Measurements from ENCODE around the gene EPS8.

Gene EPS8

DNA sequence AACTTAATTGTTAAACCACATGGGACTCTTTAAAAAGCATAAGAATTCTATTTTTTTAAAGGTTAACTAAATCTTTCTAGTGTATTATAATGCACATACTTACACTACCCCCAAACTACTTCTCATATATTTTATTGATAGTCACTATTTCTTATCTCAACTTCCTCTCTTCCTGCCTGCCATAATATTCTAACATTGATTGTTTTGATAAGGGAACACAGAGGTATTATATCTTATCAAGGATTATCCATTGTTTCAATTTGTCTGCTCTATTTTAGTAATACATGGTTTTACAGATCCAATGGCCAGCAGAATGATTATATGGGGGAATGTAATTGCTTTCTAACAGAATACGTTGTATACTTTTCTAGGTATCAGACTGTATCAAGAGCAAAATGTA lies 98.9 kb downstream of the EPS8 start:
- no peak for DNase-seq (ENCODE audit: low read depth)

DNA sequence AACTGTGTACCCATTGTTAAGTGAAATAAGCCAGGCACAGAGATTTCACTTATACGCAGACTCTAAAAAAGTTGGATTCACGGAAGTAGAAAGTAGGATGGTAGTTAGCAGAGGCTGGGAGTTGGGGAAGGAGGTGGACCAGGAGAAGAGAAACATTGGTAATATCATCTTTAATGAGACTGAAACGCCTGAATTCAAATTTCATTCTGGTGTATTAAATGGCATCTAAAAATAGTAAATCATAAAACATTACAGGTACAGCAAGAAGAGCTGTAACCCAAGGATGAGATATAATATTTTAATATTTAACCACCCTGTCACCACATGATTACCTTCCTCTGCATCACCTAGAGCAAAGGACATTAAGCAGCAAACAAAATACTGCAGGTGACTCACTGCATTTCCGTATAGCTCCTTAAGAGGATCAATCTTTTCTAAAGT lies 99.4 kb downstream of the EPS8 start:
- DNase-seq (ENCODE audit: low read depth): no peak

DNA sequence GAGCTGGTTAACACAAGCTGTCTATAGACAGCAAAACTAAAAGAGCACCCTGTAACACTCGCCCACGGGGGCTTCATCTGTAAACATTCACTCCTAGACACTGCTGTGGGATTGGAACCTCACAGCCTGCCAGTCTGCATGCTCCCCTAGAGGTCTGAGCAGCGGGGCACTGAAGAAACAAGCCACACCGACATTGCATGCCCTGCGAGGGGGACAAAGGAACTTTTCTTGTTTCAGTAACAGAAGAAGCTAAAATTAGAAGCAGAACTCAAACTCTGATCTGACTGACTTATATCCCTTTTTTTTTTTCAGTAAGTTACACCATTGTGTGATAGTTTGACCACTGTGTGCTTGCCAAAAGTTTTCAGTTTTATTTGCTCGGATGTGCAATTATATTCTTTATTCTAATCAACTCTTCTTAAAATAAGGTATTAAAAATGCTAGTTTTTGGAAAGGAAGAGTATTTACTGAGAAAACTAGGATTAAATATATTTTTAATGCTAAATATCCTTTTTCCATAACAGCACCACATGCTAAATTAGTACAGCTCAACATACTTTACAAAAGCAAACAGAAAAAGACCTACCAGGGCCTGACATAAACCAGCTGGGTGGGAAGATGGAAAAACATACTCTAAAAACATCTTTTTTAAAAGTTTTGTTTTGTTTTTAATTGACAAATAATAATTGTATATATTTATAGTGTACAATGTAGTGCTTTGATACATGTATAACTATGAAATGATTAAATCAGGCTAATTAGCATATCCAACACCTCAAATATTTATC lies 100.2 kb downstream of the EPS8 start:
- no peak for DNase-seq (ENCODE audit: low read depth)

DNA sequence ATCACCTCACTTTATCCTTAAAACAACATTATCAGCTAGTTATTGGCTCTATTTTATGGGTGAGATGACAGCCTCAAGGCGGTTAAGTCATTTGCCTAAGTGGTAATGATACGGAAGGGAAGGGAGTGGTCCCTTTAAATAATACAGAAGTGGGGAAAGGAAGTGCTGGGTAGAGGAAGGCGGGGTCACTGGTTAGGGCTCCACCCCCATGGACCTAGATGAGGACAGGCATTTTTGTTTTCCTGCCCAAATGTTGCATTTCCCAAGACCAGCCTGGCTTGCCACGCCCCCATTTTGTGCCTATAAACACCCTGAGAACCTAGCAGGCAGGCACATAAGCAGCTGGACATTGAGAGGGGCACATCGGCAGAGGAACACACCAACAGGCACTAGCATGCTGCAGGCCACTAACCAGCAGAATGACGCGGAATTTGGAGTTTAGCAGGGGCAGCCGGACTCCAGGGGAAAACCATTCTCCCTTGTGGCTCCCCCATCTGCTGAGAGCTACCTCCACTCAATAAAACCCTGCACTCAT lies 100.9 kb downstream of the EPS8 start:
- peak; percentile 26 for DNase-seq (ENCODE audit: low read depth)

DNA sequence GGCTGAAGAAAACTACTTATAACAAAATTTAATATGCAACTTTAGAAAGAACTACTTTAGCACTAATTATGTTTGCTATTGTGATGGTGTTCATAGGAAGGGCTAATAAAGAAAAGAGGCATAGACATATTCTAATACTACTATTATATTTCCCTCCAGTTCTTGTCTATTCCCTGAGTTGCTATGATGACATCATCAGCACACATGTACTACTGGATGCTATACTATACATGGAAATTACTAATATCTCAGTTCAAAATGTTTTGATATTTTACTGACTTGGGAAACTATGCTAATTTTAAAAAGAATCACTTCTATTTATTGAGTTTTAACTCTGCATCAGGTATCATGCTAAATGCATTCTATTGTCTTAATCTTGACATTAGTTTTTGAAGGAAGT lies 101.6 kb downstream of the EPS8 start:
- no peak for DNase-seq (ENCODE audit: low read depth)

DNA sequence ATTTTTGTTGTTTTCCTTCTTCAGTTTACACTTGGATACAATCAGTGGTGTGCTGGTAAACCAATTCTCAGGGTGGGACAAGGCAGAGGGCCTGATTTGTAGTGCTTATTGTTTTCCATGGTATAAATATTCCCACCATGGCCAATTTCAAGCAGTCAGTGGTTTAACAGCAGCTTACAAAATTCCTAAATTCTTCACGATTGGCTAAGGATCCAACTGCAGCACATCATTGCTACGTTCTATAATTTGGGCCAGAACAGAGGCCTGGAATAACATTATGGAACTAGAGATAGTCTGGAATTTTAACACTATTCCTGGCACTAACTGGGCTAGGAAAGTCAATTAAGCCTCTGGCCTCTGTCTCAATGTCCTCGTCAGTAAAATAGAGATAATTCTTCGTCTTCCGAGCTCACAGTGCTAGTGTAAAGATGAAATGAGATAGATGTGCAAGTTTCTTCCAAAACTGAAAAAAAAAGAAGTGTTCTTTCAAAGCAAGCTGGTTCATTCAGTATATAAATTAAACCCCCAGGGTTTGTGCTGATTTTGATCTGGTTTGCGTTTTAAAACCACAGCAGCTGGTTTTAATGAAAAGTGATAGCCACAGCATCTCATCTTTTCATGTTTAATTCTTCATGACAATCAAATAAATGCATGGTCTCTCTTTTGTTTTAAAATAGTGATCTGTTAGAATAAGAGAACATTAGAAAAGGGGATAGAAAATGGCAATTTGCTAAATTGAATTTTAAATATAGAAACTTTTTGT lies 104.1 kb downstream of the EPS8 start:
- peak; percentile 63 for DNase-seq (ENCODE audit: low read depth)

DNA sequence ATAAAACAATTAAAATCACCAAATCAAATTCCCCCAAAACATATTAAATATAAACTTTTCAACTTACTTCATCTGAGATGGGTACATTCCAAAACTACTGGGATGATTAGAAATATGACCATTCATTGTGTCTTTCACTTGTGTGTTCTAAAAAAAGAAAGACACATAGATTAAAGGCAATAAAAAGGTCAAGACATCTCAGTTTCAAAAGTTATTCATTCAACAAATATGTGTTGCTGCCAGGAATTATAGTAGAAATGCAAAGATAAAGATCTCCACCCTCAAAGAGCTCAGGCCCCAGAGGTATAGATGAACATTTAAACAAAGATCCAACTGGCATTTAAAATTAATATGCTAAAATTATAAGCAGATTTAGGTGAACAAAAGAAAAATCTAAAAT lies 106.4 kb downstream of the EPS8 start:
- peak; percentile 80 for DNase-seq (ENCODE audit: low read depth)

DNA sequence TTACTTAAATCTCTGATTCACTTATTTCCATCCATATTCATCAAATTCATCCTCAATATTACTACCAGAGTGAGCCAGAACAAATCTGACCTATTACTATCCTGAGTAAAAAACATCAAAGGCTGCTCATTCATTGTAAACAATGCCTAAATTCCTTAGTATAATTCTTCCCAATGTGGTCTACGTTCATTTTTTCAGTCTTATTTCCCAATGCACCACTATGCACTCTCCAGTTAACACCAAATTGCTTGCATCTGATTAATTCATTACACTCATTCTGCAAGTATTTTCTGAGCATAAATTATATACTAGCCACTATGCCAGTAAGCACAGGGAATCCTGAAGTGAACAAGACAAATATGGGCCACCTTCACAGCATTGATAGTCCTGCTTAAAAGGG lies 110.0 kb downstream of the EPS8 start:
- DNase-seq (ENCODE audit: low read depth): peak; percentile 80

DNA sequence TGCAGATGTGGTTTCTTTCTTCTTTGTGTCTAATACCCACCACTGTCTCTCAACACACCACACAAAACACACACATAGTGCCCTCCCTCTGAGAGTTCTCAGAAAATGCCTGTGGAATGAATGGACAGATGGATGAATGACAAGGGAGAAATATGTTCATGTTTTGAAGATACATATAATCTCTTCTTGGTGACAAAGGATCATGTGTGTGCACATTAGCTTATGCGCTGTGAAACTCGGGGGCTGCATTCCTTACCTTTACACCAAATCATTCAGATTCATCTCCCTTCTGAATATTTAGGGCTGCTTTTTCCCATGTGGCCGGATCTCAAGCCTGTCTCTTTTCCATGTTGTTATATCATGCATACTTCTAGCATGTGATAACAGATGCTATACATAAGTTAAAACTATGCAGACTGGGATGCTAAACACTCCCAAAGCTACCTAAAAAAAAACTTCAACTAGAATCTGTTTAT lies 111.4 kb downstream of the EPS8 start:
- no peak for DNase-seq (ENCODE audit: low read depth)

DNA sequence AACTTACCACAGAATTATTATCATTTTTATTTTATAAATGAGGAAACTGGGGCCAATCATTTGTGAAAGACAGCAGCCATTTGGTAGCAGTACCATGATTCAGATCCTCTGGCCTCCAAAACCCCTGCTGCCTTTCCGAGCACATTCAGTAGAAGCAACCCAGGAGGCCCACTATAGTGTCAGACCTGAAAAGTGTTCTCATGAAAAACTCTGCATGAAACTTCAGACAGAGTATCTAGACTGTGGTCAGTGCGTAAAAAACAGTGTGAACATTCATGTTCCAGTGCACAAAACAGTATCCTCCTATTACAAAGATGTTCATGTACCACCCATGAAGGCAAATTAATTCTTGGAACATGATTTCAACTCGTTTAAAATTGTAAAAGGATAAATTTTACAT lies 112.0 kb downstream of the EPS8 start:
- no peak for DNase-seq (ENCODE audit: low read depth)

DNA sequence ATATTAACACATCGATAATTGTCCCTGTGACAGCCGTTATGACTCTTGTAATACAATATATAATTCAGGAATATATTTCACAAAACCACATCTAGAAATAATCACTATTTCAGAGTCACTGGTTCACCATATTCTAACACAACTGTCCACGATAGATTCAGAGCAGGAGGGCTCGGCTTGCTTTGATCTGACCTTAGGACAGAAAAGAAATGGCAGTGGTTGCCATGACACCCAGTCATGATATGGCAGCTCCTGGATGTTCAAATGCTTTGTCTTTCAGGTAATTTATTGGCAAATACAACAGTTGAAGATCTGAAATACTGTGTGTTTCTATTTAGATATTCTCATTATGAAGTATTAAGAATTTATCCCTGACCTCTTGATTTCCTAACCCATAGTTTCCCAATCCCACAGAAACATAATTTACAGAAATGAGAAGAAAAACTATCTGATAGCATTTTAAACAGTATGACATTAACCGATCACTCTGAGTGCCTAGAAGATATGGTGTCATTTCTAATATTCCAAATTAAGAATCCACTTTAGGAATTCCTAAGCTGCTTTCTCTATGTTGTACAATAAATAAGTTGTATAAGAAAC lies 116.4 kb downstream of the EPS8 start:
- no peak for DNase-seq (ENCODE audit: low read depth)

DNA sequence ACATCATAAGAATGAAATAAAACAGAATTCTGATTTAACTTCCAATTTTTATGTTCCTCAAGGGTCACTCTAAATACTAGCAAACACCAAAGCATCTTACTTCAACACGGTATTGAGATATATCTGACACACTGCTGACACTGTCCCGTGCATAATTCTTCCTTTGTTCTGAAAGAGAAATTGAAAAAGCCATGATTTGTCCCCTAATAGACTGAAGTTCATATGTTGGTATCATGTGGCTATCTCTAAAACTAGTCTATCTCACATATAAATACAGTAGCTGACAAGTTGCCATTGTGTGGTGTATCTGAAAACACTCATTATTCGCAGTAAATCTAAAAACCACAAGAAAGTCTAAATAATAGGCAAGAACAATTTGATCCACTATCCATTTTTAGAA lies 118.4 kb downstream of the EPS8 start:
- no peak for DNase-seq (ENCODE audit: low read depth)

DNA sequence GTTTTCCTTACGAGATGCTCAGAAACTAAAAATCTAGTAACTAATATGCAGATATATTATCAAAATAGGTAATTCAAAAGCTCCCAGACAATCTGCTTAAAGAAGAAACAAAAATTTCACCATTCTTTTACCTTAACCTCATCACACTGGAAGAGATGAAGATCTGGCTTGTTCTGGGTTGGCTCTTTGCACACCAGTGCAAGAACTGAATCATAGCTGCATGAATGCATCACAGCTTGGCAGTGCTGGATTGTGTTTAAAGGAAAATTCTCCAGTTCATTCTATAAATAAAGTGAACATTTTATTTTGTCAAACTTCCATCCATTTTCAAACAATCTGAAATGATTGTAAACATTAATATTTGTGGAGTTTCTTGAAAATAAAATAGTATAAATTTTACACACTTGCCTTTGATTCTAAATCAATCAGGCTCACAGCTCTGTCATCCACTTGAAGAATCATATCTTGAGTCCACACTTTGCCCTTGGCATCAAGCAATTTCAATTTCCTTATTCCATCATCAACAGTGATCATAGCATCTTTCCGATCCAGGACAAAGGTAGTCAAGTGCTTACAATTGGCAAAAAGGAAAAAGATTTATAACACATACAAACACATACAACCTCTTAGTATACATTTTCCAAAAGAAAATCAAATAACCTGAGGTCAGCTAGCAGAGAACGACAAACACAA lies 119.8 kb downstream of the EPS8 start:
- peak; percentile 49 for DNase-seq (ENCODE audit: low read depth)

DNA sequence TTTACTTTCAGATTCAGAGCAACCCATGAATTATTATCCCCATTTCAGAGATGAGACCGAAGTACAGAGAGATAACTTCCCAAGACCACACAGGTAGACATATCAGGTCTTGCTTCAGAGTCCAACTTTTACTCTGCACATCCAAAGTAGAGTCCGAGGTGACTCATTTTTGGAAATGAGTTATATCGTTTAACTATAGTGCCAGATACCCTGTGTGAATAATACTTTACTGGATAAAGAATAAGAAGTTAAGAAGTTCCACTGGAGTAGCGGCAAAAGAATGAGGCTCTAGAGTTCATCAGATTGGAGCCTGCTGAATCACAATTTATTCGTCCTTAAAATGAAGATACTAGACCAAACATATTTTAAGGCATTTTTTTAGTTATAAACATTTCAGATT lies 124.7 kb downstream of the EPS8 start:
- DNase-seq (ENCODE audit: low read depth): peak; percentile 48

DNA sequence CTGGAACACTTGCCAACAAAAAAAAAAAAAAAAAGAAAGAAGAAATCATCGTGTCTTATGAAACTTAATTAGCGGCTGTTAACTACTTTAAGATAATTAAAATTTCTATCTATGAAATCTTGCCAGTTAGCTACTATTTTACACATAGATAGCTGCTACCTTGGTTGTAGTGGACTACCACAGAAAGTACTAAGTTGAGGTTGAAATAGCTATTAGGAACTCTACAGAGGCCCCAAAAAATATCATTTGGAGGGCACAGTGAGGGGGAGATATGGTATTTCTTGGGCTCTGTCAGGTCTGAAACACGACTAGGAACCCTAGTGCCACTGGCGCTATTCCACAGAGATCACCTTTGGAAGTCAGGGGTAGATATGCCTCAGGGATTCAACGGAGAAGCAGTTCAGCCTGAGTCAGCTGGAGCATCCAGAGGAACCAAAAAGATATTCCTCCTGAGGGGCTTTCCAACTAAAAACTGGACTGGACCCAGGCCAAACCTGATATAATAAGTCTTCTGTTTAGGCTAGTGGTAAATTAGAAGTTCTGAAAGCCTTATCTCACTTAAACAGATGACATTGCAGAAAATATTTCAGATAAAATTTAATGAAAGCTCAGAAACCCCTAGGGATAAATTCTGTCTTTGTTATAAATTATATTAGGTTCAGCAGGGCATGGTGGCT lies 126.1 kb downstream of the EPS8 start:
- DNase-seq (ENCODE audit: low read depth): no peak

DNA sequence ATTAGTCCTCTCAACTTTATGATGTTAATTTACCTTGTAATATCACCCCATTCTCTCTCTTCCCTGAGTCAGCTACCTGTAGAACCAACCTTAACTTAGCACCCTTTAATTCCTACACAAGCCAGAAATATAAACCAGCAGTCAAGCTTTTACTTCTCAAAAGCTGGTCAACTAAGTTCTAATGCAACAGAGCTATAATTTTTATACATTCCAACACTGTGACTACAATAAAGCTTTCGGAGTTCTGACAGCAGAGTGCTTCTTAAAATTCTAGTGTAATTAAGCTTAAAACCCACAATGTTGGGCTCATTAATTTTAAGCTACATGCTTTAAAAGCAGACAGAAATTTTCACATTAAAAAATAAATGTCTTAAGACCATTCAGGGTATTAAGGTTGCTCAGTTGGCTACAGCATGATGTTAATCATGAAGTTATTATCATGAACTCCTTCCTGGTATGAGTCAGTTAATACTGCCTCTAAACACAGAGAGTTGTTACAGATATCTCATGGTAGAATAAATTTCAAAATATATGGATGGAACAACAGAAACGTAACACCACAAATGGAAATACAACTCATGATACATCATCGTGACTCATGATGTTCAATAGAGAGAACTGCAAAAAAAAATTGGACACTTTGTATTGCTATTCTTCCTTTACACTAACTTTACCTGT lies 126.7 kb downstream of the EPS8 start:
- peak; percentile 93 for DNase-seq (ENCODE audit: low read depth)

DNA sequence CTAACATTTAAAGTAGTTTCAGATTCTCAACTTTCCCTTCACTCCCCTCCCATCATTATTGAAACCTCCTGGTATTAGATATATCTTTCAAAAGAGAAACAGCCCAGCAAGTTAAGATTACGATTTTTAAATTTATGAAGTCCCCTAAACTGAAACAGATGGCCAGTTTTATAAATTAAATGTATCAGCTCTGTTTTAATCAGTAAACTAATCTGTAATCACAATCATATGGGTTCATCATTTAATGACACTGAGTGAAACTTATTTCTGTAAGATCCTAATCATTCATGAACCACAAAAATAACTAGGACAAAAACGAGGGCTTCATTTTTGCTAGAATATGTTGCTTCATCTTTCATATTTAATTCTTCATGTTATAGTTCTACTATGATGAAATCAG lies 137.8 kb downstream of the EPS8 start:
- DNase-seq (ENCODE audit: low read depth): no peak

DNA sequence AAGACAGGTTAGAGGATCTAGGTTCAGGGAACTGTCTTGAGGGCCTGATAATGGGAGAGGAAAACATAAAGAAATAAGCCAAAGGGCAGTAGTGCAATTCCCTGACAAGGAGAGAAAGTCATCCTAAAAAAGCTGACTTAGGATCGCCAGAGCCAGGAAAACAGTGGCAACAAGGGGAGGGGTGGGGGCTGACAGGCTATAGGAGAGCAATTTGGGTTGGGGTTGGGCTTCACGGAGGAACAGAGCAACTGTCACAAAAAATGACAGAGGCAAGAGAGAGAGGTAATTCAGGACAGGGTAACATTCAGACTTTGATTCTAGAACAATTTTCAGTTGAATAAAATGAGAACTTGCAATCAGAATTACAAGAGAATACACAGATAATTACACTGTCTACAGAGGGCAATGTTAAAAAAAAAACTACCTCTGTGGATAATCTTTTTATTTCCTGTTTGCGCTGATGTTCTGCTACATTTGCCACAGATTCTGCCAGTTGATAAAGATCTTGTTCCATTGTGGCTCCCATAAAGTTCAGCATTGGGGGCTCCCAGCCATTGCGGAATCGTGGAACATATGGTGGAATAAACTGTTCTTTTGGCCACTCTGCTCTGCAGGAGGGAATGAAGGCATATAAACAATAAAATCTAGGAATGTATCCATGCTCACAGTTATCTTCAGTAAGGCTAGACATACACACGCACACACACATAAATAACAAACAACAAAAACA lies 138.6 kb downstream of the EPS8 start:
- DNase-seq (ENCODE audit: low read depth): peak; percentile 55

DNA sequence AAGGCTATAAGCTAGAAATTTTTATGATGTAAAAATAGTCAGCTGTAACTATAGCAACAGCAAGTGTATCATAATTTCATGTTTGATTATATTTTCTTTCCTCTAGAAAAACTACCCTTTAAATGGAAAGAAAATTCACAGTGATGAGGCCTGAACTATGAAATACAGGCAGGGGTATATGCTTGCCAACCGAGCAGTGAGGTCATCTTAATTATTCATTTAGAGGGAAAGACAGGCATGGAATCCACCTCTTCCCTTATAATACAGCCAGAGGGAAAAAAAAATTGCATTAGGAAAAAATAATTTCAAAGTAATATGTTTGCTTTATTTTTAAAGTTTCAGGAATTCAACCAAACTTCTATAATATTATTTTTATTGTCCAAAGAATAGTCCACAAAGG lies 139.8 kb downstream of the EPS8 start:
- DNase-seq (ENCODE audit: low read depth): no peak

DNA sequence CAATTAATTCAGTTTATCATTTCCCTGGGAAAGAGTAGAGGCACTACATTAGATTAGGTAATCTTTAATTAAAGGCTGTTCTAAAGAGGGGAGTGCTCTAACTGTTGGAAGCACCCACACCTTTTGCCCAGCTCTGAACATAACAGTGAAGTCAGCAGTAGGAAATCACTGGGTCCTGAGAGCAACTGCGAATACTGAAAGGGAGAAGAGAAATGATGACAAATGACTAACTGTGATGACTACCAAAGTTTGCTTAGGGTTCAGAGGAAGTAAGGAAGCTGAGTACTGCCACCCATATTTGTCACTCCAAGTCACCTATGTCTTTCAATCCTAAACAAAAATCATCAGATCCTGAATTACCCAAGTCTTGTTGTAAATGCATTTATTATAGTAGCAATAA lies 140.6 kb downstream of the EPS8 start:
- DNase-seq (ENCODE audit: low read depth): no peak
